Fibroblast of peridontal ligament (primary cell): Measurements from ENCODE around the gene BRD8.
"Not testable (repeated sequence)": the region's sequence is repeated elsewhere in the genome, so short reads cannot be mapped to it uniquely, and the experiment has no call there.

Experiments
- DNase-seq: peaks from one replicate; pipeline ENCODE4 v3.0.0-alpha.2; 2010; ENCODE audit errors: extremely low read depth

BRD8 gene, protein sequence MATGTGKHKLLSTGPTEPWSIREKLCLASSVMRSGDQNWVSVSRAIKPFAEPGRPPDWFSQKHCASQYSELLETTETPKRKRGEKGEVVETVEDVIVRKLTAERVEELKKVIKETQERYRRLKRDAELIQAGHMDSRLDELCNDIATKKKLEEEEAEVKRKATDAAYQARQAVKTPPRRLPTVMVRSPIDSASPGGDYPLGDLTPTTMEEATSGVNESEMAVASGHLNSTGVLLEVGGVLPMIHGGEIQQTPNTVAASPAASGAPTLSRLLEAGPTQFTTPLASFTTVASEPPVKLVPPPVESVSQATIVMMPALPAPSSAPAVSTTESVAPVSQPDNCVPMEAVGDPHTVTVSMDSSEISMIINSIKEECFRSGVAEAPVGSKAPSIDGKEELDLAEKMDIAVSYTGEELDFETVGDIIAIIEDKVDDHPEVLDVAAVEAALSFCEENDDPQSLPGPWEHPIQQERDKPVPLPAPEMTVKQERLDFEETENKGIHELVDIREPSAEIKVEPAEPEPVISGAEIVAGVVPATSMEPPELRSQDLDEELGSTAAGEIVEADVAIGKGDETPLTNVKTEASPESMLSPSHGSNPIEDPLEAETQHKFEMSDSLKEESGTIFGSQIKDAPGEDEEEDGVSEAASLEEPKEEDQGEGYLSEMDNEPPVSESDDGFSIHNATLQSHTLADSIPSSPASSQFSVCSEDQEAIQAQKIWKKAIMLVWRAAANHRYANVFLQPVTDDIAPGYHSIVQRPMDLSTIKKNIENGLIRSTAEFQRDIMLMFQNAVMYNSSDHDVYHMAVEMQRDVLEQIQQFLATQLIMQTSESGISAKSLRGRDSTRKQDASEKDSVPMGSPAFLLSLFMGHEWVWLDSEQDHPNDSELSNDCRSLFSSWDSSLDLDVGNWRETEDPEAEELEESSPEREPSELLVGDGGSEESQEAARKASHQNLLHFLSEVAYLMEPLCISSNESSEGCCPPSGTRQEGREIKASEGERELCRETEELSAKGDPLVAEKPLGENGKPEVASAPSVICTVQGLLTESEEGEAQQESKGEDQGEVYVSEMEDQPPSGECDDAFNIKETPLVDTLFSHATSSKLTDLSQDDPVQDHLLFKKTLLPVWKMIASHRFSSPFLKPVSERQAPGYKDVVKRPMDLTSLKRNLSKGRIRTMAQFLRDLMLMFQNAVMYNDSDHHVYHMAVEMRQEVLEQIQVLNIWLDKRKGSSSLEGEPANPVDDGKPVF

DNA sequence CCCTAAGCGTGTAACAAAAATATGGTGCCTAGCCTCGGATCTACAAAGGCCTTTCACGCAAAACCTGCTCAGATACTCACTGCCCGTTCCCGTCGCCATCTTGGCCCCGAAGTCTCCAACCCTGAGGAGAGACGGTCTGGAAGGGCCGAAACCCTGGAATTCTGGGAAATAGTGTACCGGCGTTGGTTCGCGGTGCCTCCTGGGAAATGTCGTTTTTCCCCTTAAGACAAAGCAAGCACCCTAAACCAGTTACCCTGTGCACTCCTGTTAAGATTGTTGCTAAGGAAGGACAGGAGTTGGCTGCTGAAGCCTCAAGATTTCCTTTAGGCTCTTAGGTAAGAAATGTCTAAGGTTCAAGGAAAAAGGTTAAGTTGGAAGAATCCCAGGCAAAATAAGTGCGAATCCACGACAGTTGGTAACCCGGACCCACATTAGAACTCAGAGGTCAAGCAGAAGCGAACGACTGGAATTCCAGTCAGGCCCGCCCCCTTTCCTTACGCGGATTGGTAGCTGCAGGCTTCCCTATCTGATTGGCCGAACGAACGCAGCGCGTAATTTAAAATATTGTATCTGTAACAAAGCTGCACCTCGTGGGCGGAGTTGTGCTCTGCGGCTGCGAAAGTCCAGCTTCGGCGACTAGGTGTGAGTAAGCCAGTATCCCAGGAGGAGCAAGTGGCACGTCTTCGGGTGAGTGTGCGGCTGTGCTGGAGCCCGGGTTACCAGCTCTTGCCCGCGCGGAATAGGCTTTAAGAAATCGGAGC is at the start of gene BRD8, which contains the start of gene KIF20A:
BRD8 (minus strand) TSS at position 115 of the 761 bp plus-strand sequence; CDS start at position 99, 16 bp downstream.
KIF20A (plus strand) TSS at position 597 of the 761 bp plus-strand sequence. CDS start 569 bp downstream, outside the sequence.
- DNase-seq = peak; percentile 95

DNA sequence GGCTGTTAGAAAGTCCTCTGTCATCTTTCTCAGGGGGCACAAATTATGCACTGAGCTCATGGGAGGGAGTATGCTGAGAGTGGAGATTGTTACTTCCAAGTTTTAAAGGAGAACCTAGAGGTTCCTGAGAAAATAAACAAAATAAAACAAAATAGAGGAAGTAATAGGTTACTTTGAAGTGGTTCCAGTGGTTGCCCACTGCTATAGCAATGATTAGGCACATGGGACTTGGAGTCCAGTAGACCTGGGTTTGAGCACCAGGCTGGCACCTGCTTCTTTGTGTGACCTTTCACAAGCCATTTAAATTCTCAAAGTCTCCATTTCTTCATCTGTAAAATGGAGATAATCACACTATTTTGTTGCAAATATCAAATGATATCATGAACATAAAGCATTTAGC is 48.5 kb upstream of the BRD8 start:
- DNase-seq = no peak

- no peak for DNase-seq
These were observed 46.3 kb upstream of the BRD8 start for GRCh38 chr5:138224712-138225111.

DNA sequence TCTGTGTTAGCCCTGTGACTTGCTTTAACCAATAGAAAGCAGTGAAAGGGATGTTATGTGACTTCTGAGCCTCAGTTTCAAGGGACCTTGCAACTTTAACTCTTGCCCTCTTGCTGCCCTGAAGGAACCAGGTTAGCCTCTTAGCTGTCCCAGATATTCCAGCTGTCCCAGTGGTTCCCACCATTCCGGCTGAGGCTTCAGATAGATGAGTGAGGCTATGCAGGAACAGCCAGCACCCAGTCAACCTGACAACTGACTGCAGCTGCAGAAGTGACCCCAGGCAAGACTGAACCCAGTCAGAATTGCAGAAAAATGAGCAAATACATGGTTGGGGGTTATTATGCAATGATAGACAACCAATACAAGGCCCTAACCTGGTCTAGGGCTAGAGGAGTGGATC is 45.1 kb upstream of the BRD8 start:
- DNase-seq = no peak

GRCh38 chr5:138216799-138217198 is 38.4 kb upstream of the BRD8 start:
- DNase-seq = no peak

DNA sequence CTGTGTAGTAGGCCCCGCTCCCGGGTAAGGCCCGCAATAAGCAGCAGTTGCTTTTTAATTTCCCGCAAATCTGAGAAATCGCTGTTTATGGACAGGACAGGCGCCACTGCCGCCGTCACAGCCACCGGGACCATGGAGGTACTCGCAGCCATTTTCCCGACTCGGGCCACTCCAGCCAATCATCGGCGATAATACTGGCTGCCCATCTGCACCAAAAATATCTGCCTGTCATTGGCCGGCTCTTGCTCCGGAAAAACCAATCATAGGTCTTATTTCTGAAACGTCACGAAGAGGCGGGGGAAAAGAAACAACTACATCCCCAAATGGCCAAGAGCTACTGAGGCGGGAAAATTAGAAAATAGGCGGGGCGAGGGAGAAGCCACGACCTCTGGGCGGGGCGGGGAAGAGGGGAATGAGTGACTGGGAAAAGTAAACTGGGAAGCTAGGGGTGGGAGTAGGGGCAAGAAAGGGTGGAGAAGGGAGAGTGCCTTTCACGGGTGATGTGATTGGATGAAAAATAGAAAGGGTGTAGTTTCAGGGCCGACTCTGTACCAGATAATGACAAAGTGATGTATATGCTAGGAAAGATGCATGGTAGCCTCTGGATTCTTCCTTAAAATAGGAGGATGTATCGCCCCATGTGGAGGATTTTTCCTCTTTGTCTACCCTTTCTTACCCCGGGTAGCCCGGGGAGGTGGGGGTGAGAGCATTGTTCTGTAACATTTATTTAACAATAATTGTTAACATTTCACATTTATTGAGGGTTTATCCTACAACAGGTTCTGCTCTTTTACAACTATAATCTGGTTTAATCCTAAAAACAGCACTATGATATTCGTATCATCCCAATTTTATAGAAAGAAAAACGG is 35.0 kb upstream of the BRD8 start, which contains the start of gene CDC23:
CDC23 (minus strand) TSS at position 163 of the 869 bp plus-strand sequence; CDS start at position 152, 11 bp downstream.
- DNase-seq = peak; percentile 98

DNA sequence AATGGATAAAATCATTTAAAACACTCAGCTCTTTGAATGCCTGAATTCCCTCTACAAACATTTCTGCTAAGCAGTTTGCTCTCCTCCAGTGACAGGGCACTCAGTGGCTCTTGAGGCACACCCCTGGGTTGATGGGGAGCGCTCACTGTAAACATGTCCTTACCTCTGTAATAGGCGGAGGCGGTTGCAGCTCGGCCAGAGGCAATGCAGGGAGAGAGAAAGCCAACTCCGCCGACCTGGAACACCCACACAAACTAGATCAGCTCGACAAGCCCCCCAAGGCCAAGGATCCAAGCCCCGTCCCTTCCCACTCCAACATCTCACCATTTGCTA is 34.4 kb upstream of the BRD8 start:
- no peak for DNase-seq

DNA sequence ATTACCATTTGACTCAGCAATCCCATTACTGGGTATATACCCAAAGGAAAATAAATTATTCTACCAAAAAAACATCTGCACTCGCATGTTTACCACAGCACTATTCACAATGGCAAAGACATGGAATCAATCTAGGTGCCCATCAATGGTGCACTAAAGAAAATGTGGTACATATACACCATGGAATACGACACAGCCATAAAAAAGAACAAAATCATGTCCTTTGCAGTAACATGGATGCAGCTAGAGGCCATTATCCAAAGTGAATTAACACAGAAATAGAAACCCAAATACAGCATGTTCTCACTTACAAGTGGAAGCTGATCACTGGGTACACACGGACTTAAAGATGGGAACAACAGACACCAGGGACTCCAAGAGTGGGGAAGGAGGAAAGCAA is 32.6 kb upstream of the BRD8 start:
- no peak for DNase-seq

DNA sequence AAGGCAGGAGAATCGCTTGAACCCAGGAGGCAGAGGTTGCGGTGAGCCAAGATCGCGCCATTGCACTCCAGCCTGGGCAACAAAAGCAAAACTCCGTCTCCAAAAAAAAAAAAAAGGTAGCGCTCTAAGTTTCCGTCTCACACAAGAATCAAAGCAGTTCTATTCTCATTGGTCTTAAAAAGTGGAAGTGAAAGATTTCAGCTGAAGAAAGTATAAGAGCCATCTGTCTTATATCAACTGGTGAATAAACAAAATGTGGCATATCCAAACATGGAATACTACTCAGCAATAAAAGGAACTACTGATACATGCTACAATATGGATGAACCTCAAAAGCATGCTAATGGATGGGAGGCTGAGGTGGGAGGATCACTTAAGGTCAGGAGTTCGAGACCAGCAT is 15.4 kb upstream of the BRD8 start:
- not testable (repeated sequence) for DNase-seq

GRCh38 chr5:138192826-138193225 is 14.4 kb upstream of the BRD8 start:
- no peak for DNase-seq

DNA sequence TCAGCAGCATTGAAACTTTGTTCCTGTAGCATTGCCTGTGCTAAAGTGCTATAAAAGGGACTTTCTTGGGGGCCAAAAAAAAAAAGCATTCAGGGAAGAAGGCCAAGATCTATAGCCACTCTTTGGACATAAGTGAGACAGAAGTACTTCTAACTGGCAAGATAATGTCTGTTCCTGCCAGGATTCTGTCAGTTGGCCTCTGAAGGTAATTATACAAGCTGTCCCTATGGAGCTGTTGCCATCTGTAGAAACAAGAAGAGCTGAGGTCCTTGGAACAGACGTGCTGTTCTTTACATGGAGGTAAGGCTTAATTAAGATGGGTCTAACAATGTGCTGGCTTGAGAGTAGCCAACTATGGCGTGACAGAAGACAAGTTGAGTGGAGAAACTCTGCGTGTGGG is 10.2 kb upstream of the BRD8 start:
- no peak for DNase-seq

DNA sequence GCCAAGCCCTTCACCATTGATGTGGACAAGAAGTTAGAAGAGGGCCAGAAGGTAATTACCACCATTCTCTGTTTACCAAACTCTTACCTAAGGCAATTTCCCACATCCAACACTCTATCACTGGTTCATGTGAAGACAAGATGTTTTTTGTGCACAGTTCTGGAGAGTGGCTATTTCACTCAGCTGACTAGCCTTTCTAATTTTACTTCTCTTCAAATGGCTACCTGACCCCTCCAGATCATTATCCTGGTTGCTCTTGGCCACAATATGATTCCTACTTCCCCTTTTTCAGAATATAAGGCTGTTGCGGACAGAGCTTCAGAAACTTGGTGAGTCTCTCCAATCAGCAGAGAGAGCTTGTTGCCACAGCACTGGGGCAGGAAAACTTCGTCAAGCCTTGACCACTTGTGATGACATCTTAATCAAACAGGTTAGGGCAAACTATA is 7.6 kb upstream of the BRD8 start:
- DNase-seq = no peak

GRCh38 chr5:138182808-138183207 is 4.4 kb upstream of the BRD8 start:
- DNase-seq = no peak

DNA sequence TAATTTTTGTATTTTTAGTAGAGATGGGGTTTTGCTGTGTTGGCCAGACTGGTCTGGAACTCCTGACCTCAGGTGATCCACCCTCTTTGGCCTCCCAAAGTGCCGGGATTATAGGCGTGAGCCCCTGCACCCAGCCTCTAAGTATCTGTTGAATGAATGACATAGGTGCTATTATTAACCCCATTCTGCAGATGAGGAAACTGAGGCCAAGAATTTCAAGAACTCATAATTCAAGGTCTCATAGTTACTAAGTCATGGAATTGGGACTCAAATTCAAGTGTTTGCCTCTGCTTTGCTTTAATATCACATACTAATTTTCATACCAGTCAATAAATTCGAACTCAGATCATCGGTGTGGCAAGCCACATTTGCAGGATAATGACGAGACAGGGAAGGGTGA is 2.4 kb upstream of the BRD8 start:
- no peak for DNase-seq

DNA sequence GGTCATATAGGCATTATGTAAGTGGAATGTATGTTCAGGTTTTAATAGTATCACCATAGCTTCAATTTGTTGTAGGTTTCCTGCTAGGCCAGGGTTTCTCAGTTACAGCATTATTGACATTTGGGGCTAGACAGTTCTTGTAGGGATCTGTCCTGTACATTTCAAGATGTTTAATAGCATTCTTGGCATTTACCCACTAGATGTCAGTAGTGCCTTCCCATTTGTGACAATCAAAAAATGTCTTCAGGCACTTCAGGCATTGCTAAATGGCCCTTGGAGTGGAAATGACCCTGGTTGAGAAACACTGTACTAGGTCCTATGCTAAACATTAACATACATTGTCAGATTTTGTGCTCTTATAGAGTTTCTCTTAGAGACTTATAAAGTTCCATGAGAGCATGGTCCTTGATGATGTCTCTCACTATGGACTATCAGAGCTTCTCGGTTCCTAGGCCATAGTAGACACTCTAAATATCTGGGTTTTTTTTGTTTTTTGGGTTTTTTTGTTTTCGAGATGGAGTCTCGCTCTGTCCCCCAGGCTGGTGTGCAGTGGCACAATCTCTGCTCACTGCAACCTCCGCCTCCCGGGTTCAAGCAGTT is 1.9 kb upstream of the BRD8 start:
- DNase-seq = peak; percentile 70

DNA sequence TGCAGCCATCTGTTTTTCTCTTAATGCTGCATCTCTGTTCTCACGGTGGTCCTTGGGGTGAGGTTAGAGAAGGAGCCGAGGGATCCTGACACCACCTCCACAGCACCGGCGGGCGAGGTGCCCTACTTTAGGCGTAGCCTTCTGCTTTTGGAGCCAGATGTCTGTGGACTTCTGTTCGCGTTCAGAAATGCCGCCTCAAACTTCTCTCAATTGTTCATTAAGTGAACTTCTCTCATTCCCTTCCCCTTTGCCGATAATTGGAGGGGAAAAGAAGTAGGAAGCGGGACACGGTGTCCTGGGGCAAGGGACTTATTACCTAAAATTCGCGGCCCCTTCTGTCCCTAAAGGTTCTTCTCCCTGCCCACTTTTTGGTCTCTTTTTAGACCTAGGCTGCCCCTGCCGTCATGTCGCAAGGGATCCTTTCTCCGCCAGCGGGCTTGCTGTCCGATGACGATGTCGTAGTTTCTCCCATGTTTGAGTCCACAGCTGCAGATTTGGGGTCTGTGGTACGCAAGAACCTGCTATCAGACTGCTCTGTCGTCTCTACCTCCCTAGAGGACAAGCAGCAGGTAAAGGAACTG is 937 bp upstream of the BRD8 start:
- DNase-seq = no peak

GRCh38 chr5:138177941-138178515 is 402 bp downstream of the BRD8 start:
- DNase-seq = peak; percentile 33

DNA sequence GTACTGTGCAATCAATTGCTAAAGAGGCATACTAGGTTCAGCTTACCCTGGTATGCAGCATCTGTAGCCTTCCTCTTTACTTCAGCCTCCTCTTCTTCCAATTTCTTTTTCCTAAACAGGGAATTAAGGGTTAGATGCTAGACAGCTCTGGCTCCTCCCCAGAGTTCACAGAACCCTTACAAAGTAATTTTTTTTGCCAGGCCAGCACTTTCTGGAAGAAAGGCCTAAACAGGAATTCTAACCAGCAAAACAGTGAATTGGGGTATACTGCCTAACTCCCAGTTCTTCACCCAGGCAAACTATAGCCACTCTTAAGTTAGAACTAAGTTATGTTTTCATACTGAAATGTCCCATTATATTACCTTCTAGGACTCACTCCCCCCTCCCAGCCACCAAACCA is 8.1 kb downstream of the BRD8 start:
- no peak for DNase-seq

DNA sequence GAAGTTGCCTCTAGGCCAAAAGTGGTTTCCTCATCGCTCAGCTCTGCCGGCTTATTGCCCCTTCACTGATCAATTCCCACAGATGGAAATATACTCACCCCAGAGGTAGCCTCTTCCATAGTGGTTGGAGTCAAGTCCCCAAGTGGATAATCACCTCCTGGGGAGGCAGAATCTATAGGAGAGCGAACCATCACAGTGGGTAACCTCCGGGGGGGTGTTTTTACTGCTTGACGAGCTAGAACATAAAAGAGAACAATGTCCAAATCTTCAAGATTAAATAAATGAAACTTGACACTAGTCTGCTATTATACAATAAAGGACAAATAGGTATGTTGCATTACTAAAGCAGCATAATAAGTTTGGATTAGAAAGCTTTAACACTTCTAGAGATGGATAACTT is 9.3 kb downstream of the BRD8 start:
- no peak for DNase-seq
